ENCODE data around the gene TSR3. TPM values are rescaled to one million over a fixed set of nuclear protein-coding genes. Genes with fewer than 3 reads are reported as not detected.

The TSR3 gene
- total RNA-seq, 3 donors from 2014 or later (not counting 1 experiment from before 2014, with no cell fraction given): 29.4 to 34.7 (median 29.7) TPM

- Histone ChIP-seq H3K36me3 (ENCODE audit: control insufficient read depth, insufficient read depth, low read length) (peaks cover 3% of the 10 kb centered on the region), H3K4me3 (ENCODE audit: low read length) (no peak overlapping the region), H3K27ac (ENCODE audit: low read length) (no peak overlapping the region), H3K27me3 (ENCODE audit: control insufficient read depth, insufficient read depth, low read length) (no peaks in the 10 kb centered on the region), H3K9me3 (ENCODE audit: control insufficient read depth, insufficient read depth, low read length) (no peaks in the 10 kb centered on the region), H3K4me1 (ENCODE audit: control insufficient read depth, insufficient read depth, low read length) (peaks cover 25% of the 10 kb centered on the region)
- Mint-ChIP-seq H3K27ac (peak overlapping the region in 1 of 2 donors; percentile 21), H3K4me1 (peaks cover 27 to 61% of the 10 kb centered on the region in 2 donors), H3K9me3 (no peaks in the 10 kb centered on the region), H3K4me3 (no peak overlapping the region), H3K36me3 (no peaks in the 10 kb centered on the region), H3K27me3 (ENCODE audit: low read depth in 2 of 2) (no peaks in the 10 kb centered on the region)
- TF ChIP-seq CTCF (IDR thresholded peaks at IDR 0.05): no peak
- intact Hi-C loops (cut with micrococcal nuclease): loop anchor here (10.0 kb wide), 1 partner anchor 350 kb away; the partner anchor contains the start of gene MAPK8IP3
- ATAC-seq: no peak
- WGBS (ENCODE audit: insufficient coverage): 90% methylated on average over 49 of the region's 49 CpGs
- no peak for DNase-seq
Measured at GRCh38 chr16:1354815-1355540, 3.3 kb upstream of the TSR3 start.

GRCh38 chr16:1351215-1351581 is 480 bp downstream of the TSR3 start:
- no peaks in the 10 kb centered on the region for H3K9me3 ChIP-seq (ENCODE audit: control insufficient read depth, insufficient read depth, low read length)
- WGBS (ENCODE audit: insufficient coverage): 1% methylated on average over 35 of the region's 35 CpGs
- ATAC-seq (peak in 2 of 3 donors; percentile 2 to 13), DNase-seq (peak in 1 of 2 donors; percentile 39)
- H3K4me1 ChIP-seq (ENCODE audit: control insufficient read depth, insufficient read depth, low read length): peaks cover 25% of the 10 kb centered on the region
- peak overlapping the region; percentile 43 to 80 for H3K27ac Mint-ChIP-seq
- H3K27ac ChIP-seq (ENCODE audit: low read length): peak overlapping the region; percentile 55
- no peaks in the 10 kb centered on the region for H3K9me3 Mint-ChIP-seq
- intact Hi-C loops (cut with micrococcal nuclease): loop anchor here (10.0 kb wide), 1 partner anchor 354 kb away; the partner anchor contains the start of gene MAPK8IP3
- H3K36me3 Mint-ChIP-seq: no peaks in the 10 kb centered on the region
- no peaks in the 10 kb centered on the region for H3K27me3 ChIP-seq (ENCODE audit: control insufficient read depth, insufficient read depth, low read length)
- no peaks in the 10 kb centered on the region for H3K27me3 Mint-ChIP-seq (ENCODE audit: low read depth in 2 of 2)
- peaks cover 27 to 52% of the 10 kb centered on the region in 2 donors for H3K4me1 Mint-ChIP-seq
- peaks cover 12% of the 10 kb centered on the region for H3K36me3 ChIP-seq (ENCODE audit: control insufficient read depth, insufficient read depth, low read length)
- peak overlapping the region; percentile 86 for H3K4me3 Mint-ChIP-seq
- TF ChIP-seq CTCF (IDR thresholded peaks at IDR 0.05): no peak
- H3K4me3 ChIP-seq (ENCODE audit: low read length): peak overlapping the region; percentile 24

DNA sequence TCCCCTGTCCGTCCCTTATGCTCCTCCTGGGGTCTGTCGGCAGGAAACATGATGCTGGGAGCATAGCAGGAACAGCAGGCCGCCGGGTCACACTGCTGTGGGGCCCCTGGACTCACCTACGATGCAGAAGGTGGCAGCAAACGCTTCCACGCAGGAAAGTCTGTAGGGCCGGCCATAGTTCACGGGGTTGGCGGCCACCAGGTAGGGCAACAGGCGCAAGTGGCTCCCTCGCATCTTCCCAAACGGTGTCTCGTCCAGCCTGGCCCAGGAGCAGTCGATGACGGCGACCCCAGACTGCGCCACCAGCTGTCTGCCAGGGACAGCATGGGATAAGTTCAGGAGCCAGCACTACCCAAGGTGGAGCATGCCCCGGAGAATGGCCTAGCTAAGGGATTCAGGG is 987 bp downstream of the TSR3 start:
- no peak for TF ChIP-seq CTCF (IDR thresholded peaks at IDR 0.05)
- H3K9me3 ChIP-seq (ENCODE audit: control insufficient read depth, insufficient read depth, low read length): no peaks in the 10 kb centered on the region
- no peak for DNase-seq
- Mint-ChIP-seq H3K4me3 (peak overlapping the region; percentile 86), H3K27ac (peak overlapping the region; percentile 43 to 80), H3K36me3 (no peaks in the 10 kb centered on the region), H3K27me3 (ENCODE audit: low read depth in 2 of 2) (no peaks in the 10 kb centered on the region), H3K4me1 (peaks cover 27 to 47% of the 10 kb centered on the region in 2 donors), H3K9me3 (no peaks in the 10 kb centered on the region)
- peak overlapping the region; percentile 24 for H3K4me3 ChIP-seq (ENCODE audit: low read length)
- no peaks in the 10 kb centered on the region for H3K27me3 ChIP-seq (ENCODE audit: control insufficient read depth, insufficient read depth, low read length)
- intact Hi-C loops (cut with micrococcal nuclease): loop anchor here (10.0 kb wide), 1 partner anchor 354 kb away; the partner anchor contains the start of gene MAPK8IP3
- H3K4me1 ChIP-seq (ENCODE audit: control insufficient read depth, insufficient read depth, low read length): peaks cover 25% of the 10 kb centered on the region
- 92% methylated on average over 19 of the region's 19 CpGs for WGBS (ENCODE audit: insufficient coverage)
- ATAC-seq: no peak
- no peak overlapping the region for H3K27ac ChIP-seq (ENCODE audit: low read length)
- H3K36me3 ChIP-seq (ENCODE audit: control insufficient read depth, insufficient read depth, low read length): peaks cover 12% of the 10 kb centered on the region
